Measurements from ENCODE around the gene EVPLL.
"Not testable (repeated sequence)": the region's sequence is repeated elsewhere in the genome, so short reads cannot be mapped to it uniquely, and the experiment has no call there.

EVPLL gene

GRCh38 chr17:18421521-18421920, 43.9 kb downstream of the EVPLL start:
- not testable (repeated sequence) for H3K18ac ChIP-seq (ENCODE audit: low read length); H3K23ac ChIP-seq (ENCODE audit: low read length); H2AK5ac ChIP-seq (ENCODE audit: low read length); H3K4ac ChIP-seq (ENCODE audit: low read depth, low read length); H3K27me3 ChIP-seq (ENCODE audit: insufficient read depth, low read length, poor library complexity); H3K36me3 ChIP-seq (ENCODE audit: control insufficient read depth, insufficient read depth, low read length); H2BK120ac ChIP-seq (ENCODE audit: low read depth, low read length); H3K9ac ChIP-seq (ENCODE audit: low read length); DNase-seq; H2BK15ac ChIP-seq (replicated peaks; ENCODE audit: low read depth); H4K8ac ChIP-seq (ENCODE audit: low read depth, low read length); H4K5ac ChIP-seq (ENCODE audit: low read length); H3K56ac ChIP-seq (ENCODE audit: low read length); H3K4me3 ChIP-seq (ENCODE audit: low read length); H3K79me1 ChIP-seq (ENCODE audit: low read length); H3K4me1 ChIP-seq (ENCODE audit: control insufficient read depth, low read depth, low read length); H3K4me2 ChIP-seq (ENCODE audit: low read length); H3K27ac ChIP-seq (ENCODE audit: low read depth, low read length); H3K79me2 ChIP-seq (ENCODE audit: control insufficient read depth, insufficient read depth, low read length); H2BK5ac ChIP-seq (ENCODE audit: low read length)
- WGBS (ENCODE audit: extremely low coverage, insufficient coverage, low lambda C conversion rate), result no CpG with 5 or more reads among the region's 11 CpGs

GRCh38 chr17:18422464-18422863, 44.9 kb downstream of the EVPLL start:
- H3K4ac ChIP-seq (ENCODE audit: low read depth, low read length); H3K36me3 ChIP-seq (ENCODE audit: control insufficient read depth, insufficient read depth, low read length); H3K23ac ChIP-seq (ENCODE audit: low read length); H3K79me2 ChIP-seq (ENCODE audit: control insufficient read depth, insufficient read depth, low read length); H2BK120ac ChIP-seq (ENCODE audit: low read depth, low read length); H3K18ac ChIP-seq (ENCODE audit: low read length); DNase-seq; H2AK5ac ChIP-seq (ENCODE audit: low read length); H3K4me2 ChIP-seq (ENCODE audit: low read length); H3K27me3 ChIP-seq (ENCODE audit: insufficient read depth, low read length, poor library complexity); H3K27ac ChIP-seq (ENCODE audit: low read depth, low read length); H3K4me3 ChIP-seq (ENCODE audit: low read length); H4K8ac ChIP-seq (ENCODE audit: low read depth, low read length); H4K5ac ChIP-seq (ENCODE audit: low read length); H2BK5ac ChIP-seq (ENCODE audit: low read length); H3K56ac ChIP-seq (ENCODE audit: low read length); H3K79me1 ChIP-seq (ENCODE audit: low read length); H3K4me1 ChIP-seq (ENCODE audit: control insufficient read depth, low read depth, low read length); H2BK15ac ChIP-seq (replicated peaks; ENCODE audit: low read depth); H3K9ac ChIP-seq (ENCODE audit: low read length): not testable (repeated sequence)
- no CpG with 5 or more reads among the region's 6 CpGs for WGBS (ENCODE audit: extremely low coverage, insufficient coverage, low lambda C conversion rate)

- not testable (repeated sequence) for DNase-seq; H3K23ac ChIP-seq (ENCODE audit: low read length); H2BK120ac ChIP-seq (ENCODE audit: low read depth, low read length); H3K27me3 ChIP-seq (ENCODE audit: insufficient read depth, low read length, poor library complexity); H3K56ac ChIP-seq (ENCODE audit: low read length); H4K5ac ChIP-seq (ENCODE audit: low read length); H2AK5ac ChIP-seq (ENCODE audit: low read length); H2BK5ac ChIP-seq (ENCODE audit: low read length); H3K79me2 ChIP-seq (ENCODE audit: control insufficient read depth, insufficient read depth, low read length); H3K4ac ChIP-seq (ENCODE audit: low read depth, low read length); H4K8ac ChIP-seq (ENCODE audit: low read depth, low read length); H3K27ac ChIP-seq (ENCODE audit: low read depth, low read length); H3K18ac ChIP-seq (ENCODE audit: low read length); H3K36me3 ChIP-seq (ENCODE audit: control insufficient read depth, insufficient read depth, low read length); H3K79me1 ChIP-seq (ENCODE audit: low read length); H2BK15ac ChIP-seq (replicated peaks; ENCODE audit: low read depth); H3K9ac ChIP-seq (ENCODE audit: low read length); H3K4me1 ChIP-seq (ENCODE audit: control insufficient read depth, low read depth, low read length); H3K4me2 ChIP-seq (ENCODE audit: low read length); H3K4me3 ChIP-seq (ENCODE audit: low read length)
- no CpG with 5 or more reads among the region's 7 CpGs for WGBS (ENCODE audit: extremely low coverage, insufficient coverage, low lambda C conversion rate)
These were observed 45.4 kb downstream of the EVPLL start for GRCh38 chr17:18423015-18423414.

- H4K5ac ChIP-seq (ENCODE audit: low read length); H3K4me3 ChIP-seq (ENCODE audit: low read length); H3K27ac ChIP-seq (ENCODE audit: low read depth, low read length); DNase-seq; H2AK5ac ChIP-seq (ENCODE audit: low read length); H4K8ac ChIP-seq (ENCODE audit: low read depth, low read length); H3K4me2 ChIP-seq (ENCODE audit: low read length); H3K4ac ChIP-seq (ENCODE audit: low read depth, low read length); H3K56ac ChIP-seq (ENCODE audit: low read length); H2BK120ac ChIP-seq (ENCODE audit: low read depth, low read length); H3K18ac ChIP-seq (ENCODE audit: low read length); H3K27me3 ChIP-seq (ENCODE audit: insufficient read depth, low read length, poor library complexity); H3K23ac ChIP-seq (ENCODE audit: low read length); H3K36me3 ChIP-seq (ENCODE audit: control insufficient read depth, insufficient read depth, low read length); H3K79me2 ChIP-seq (ENCODE audit: control insufficient read depth, insufficient read depth, low read length); H2BK15ac ChIP-seq (replicated peaks; ENCODE audit: low read depth); H3K4me1 ChIP-seq (ENCODE audit: control insufficient read depth, low read depth, low read length); H2BK5ac ChIP-seq (ENCODE audit: low read length); H3K79me1 ChIP-seq (ENCODE audit: low read length); H3K9ac ChIP-seq (ENCODE audit: low read length): not testable (repeated sequence)
- WGBS (ENCODE audit: extremely low coverage, insufficient coverage, low lambda C conversion rate), result no CpG with 5 or more reads among the region's 6 CpGs
These were observed 48.0 kb downstream of the EVPLL start for GRCh38 chr17:18425593-18425992.

- not testable (repeated sequence) for H3K4ac ChIP-seq (ENCODE audit: low read depth, low read length); H3K4me1 ChIP-seq (ENCODE audit: control insufficient read depth, low read depth, low read length); H2BK120ac ChIP-seq (ENCODE audit: low read depth, low read length); H3K27ac ChIP-seq (ENCODE audit: low read depth, low read length); H3K18ac ChIP-seq (ENCODE audit: low read length); H2BK15ac ChIP-seq (replicated peaks; ENCODE audit: low read depth); DNase-seq; H3K4me2 ChIP-seq (ENCODE audit: low read length); H2AK5ac ChIP-seq (ENCODE audit: low read length); H3K23ac ChIP-seq (ENCODE audit: low read length); H4K5ac ChIP-seq (ENCODE audit: low read length); H2BK5ac ChIP-seq (ENCODE audit: low read length); H3K9ac ChIP-seq (ENCODE audit: low read length); H3K79me1 ChIP-seq (ENCODE audit: low read length); H3K79me2 ChIP-seq (ENCODE audit: control insufficient read depth, insufficient read depth, low read length); H3K4me3 ChIP-seq (ENCODE audit: low read length); H3K27me3 ChIP-seq (ENCODE audit: insufficient read depth, low read length, poor library complexity); H3K56ac ChIP-seq (ENCODE audit: low read length); H3K36me3 ChIP-seq (ENCODE audit: control insufficient read depth, insufficient read depth, low read length); H4K8ac ChIP-seq (ENCODE audit: low read depth, low read length)
- no CpG with 5 or more reads among the region's 16 CpGs for WGBS (ENCODE audit: extremely low coverage, insufficient coverage, low lambda C conversion rate)
These were observed 49.1 kb downstream of the EVPLL start for GRCh38 chr17:18426639-18427038.

- H3K9ac ChIP-seq (ENCODE audit: low read length); H3K27me3 ChIP-seq (ENCODE audit: insufficient read depth, low read length, poor library complexity); H3K79me2 ChIP-seq (ENCODE audit: control insufficient read depth, insufficient read depth, low read length); H4K8ac ChIP-seq (ENCODE audit: low read depth, low read length); H3K27ac ChIP-seq (ENCODE audit: low read depth, low read length); H3K23ac ChIP-seq (ENCODE audit: low read length); H3K4me1 ChIP-seq (ENCODE audit: control insufficient read depth, low read depth, low read length); H3K79me1 ChIP-seq (ENCODE audit: low read length); H2BK120ac ChIP-seq (ENCODE audit: low read depth, low read length); H4K5ac ChIP-seq (ENCODE audit: low read length); H3K4me2 ChIP-seq (ENCODE audit: low read length); H2BK5ac ChIP-seq (ENCODE audit: low read length); H3K18ac ChIP-seq (ENCODE audit: low read length); H2BK15ac ChIP-seq (replicated peaks; ENCODE audit: low read depth); DNase-seq; H2AK5ac ChIP-seq (ENCODE audit: low read length); H3K56ac ChIP-seq (ENCODE audit: low read length); H3K4me3 ChIP-seq (ENCODE audit: low read length); H3K4ac ChIP-seq (ENCODE audit: low read depth, low read length); H3K36me3 ChIP-seq (ENCODE audit: control insufficient read depth, insufficient read depth, low read length): not testable (repeated sequence)
- WGBS (ENCODE audit: extremely low coverage, insufficient coverage, low lambda C conversion rate), result no CpG with 5 or more reads among the region's 9 CpGs
These were observed 54.6 kb downstream of the EVPLL start for GRCh38 chr17:18432206-18432605.
